Naive thymus-derived CD8-positive, alpha-beta T cell (primary cell): Measurements from ENCODE around the gene SENP3. TPM values are rescaled to one million over a fixed set of nuclear protein-coding genes. Genes with fewer than 3 reads are reported as not detected.

ENCODE experiments used
- ATAC-seq, 2 donors: fragments of 150-1000 bp; cut with Tn5 transposase in 1 of 2; sonication (Bioruptor Pico), chemical (Tn5 transposase) in 1 of 2; 1 replicate in 1 of 2; 2 replicates in 1 of 2; pipeline ENCODE4 v1.10.0; 2021; ENCODE audit warnings: mild to moderate bottlenecking in 2 of 2, moderate library complexity in 2 of 2
- POLR2A ChIA-PET: fragments of 350-600 bp; sonication (Branson Sonifier 250); formaldehyde crosslinking; loops from one replicate; lab custom pipeline; 2021; ENCODE audit warnings: antibody characterized with exemption; lab: Charles Lee
- DNase-seq, 10 donors: peaks; one replicate each; pipeline versions ENCODE4 v3.0.0 to v3.0.0-alpha.2; 2020 to 2022
- H3K27ac Mint-ChIP-seq, 10 donors: one replicate each; pipeline ENCODE4 v1.8.0; 2020 to 2022; ENCODE audit warnings: mild to moderate bottlenecking in 10 of 10, mixed read lengths in 10 of 10, moderate library complexity in 4 of 10, inconsistent platforms in 1 of 10
- H3K27me3 Mint-ChIP-seq, 5 donors: one replicate each; pipeline ENCODE4 v1.8.0; 2021 to 2022; ENCODE audit warnings: mixed read lengths in 5 of 5
- H3K36me3 Mint-ChIP-seq, 3 donors: one replicate each; pipeline ENCODE4 v1.8.0; 2020 to 2022; ENCODE audit warnings: mixed read lengths in 3 of 3, mild to moderate bottlenecking in 2 of 3, inconsistent platforms in 1 of 3
- H3K4me1 Mint-ChIP-seq, 4 donors: one replicate each; pipeline ENCODE4 v1.8.0; 2021 to 2022; ENCODE audit warnings: mixed read lengths in 4 of 4
- H3K4me3 Mint-ChIP-seq, 10 donors: one replicate each; pipeline ENCODE4 v1.8.0; 2020 to 2022; ENCODE audit warnings: mild to moderate bottlenecking in 10 of 10, mixed read lengths in 10 of 10, moderate library complexity in 6 of 10, inconsistent platforms in 1 of 10
- H3K9me3 Mint-ChIP-seq, 9 donors: one replicate each; pipeline ENCODE4 v1.8.0; 2020 to 2022; ENCODE audit warnings: mixed read lengths in 9 of 9, mild to moderate bottlenecking in 3 of 9, inconsistent platforms in 1 of 9, moderate library complexity in 1 of 9
- polyA plus RNA-seq, 3 donors: library from polyadenylated mRNA; unstranded; fragments of 300-500 nt; fragmentation: Illumina TruSeq; gene quantifications; one replicate each; pipeline ENCODE4 v1.2.3, GENCODE V29; 2021
- total RNA-seq, 8 experiments: library from RNA in 2 of 8; stranded (reverse) in 2 of 8; gene quantifications; one replicate each; pipeline ENCODE4 v1.2.3 and lab custom pipeline; 2021 to 2026

Gene SENP3
- total and polyA plus RNA-seq, 5 experiments from 2014 or later: 13.8 to 56.8 (median 14.1) TPM

- H3K27me3 Mint-ChIP-seq: no peaks in the 10 kb centered on the region
- peak within 1 kb of the TSS in 9 of 10 donors; percentile 0 to 81 (median 45) for H3K4me3 Mint-ChIP-seq
- ATAC-seq: peak in 1 of 2 donors; percentile 11
- peaks cover 30 to 91% (median 76%) of the 10 kb centered on the region in 4 donors for H3K4me1 Mint-ChIP-seq
- no peaks in the 10 kb centered on the region for H3K9me3 Mint-ChIP-seq
- peak within 1 kb of the TSS; percentile 70 to 95 (median 90) for H3K27ac Mint-ChIP-seq
- peak in 5 of 10 donors; percentile 27 to 66 (median 47) for DNase-seq
- H3K36me3 Mint-ChIP-seq: peaks cover 0 to 57% (median 33%) of the 10 kb centered on the region in 3 donors
- POLR2A ChIA-PET: interaction anchor here (0.7 to 3.1 kb wide), 5 partner anchors 14 to 135 kb away, joined by 3 to 16 read pairs (median 7); partner anchors contain the start of genes SENP3, TP53 and WRAP53
Observed at GRCh38 chr17:7579001-7579833, 17.5 kb downstream of the SENP3 start, which contains the start of gene CD68. Gene CD68 (plus strand): TSS chr17:7579638. CDS start chr17:7579678, 40 bp downstream.

- Mint-ChIP-seq H3K27me3 (no peaks in the 10 kb centered on the region), H3K4me1 (peaks cover 34 to 91% (median 76%) of the 10 kb centered on the region in 4 donors), H3K4me3 (peak overlapping the region in 6 of 10 donors; percentile 14 to 81 (median 30)), H3K27ac (peak overlapping the region in 9 of 10 donors; percentile 71 to 95 (median 90)), H3K36me3 (peaks cover 0 to 49% (median 25%) of the 10 kb centered on the region in 3 donors), H3K9me3 (no peaks in the 10 kb centered on the region)
- DNase-seq (peak in 1 of 10 donors; percentile 57), ATAC-seq (no peak)
- POLR2A ChIA-PET: interaction anchor here (0.5 to 6.7 kb wide), 9 partner anchors 7 to 107 kb away, joined by 3 to 129 read pairs (median 6); partner anchors contain the start of genes SENP3, SOX15, TP53 and WRAP53
Observed at GRCh38 chr17:7579834-7580603, 18.3 kb downstream of the SENP3 start.

- peak in 1 of 10 donors; percentile 50 for DNase-seq
Observed at GRCh38 chr17:7580604-7581575, 19.2 kb downstream of the SENP3 start.

GRCh38 chr17:7582396-7583252 is 20.9 kb downstream of the SENP3 start:
- peak overlapping the region; percentile 88 to 100 (median 100) for H3K27ac Mint-ChIP-seq
- no peak for ATAC-seq

More at GRCh38 chr17:7580604-7581575, 19.2 kb downstream of the SENP3 start:
- Mint-ChIP-seq H3K4me1 (peaks cover 35 to 87% (median 75%) of the 10 kb centered on the region in 4 donors), H3K27ac (peak overlapping the region; percentile 22 to 95 (median 86)), H3K36me3 (peaks cover 0 to 40% (median 20%) of the 10 kb centered on the region in 3 donors), H3K4me3 (peak overlapping the region in 4 of 10 donors; percentile 22 to 81 (median 60)), H3K27me3 (no peaks in the 10 kb centered on the region), H3K9me3 (no peaks in the 10 kb centered on the region)
- no peak for ATAC-seq
- POLR2A ChIA-PET: interaction anchor here (0.7 to 6.7 kb wide), 8 partner anchors 8 to 912 kb away, joined by 3 to 129 read pairs (median 6); partner anchors contain the start of genes SENP3, SOX15, TP53 and WRAP53

GRCh38 chr17:7583253-7584109 is 21.8 kb downstream of the SENP3 start, which contains the start of gene MPDU1:
Gene MPDU1 (plus strand): TSS chr17:7583852. CDS start chr17:7583863, 11 bp downstream.
- peak within 1 kb of the TSS; percentile 88 to 100 (median 99) for H3K4me3 Mint-ChIP-seq
- ATAC-seq (peak; percentile 84 to 89), DNase-seq (peak; percentile 91 to 98 (median 95))
- peak within 1 kb of the TSS; percentile 96 to 100 (median 100) for H3K27ac Mint-ChIP-seq
- peaks cover 30 to 69% (median 61%) of the 10 kb centered on the region in 4 donors for H3K4me1 Mint-ChIP-seq
- no peaks in the 10 kb centered on the region for H3K27me3 Mint-ChIP-seq
- peaks cover 0 to 25% (median 0%) of the 10 kb centered on the region in 3 donors for H3K36me3 Mint-ChIP-seq
- H3K9me3 Mint-ChIP-seq: no peaks in the 10 kb centered on the region
- POLR2A ChIA-PET: interaction anchor here (0.5 to 6.7 kb wide), 28 partner anchors 11 to 589 kb away, joined by 3 to 129 read pairs (median 4); partner anchors contain the start of genes ATP1B2, FXR2, NAA38 and NEURL4

More at GRCh38 chr17:7582396-7583252, 20.9 kb downstream of the SENP3 start:
- Mint-ChIP-seq H3K9me3 (no peaks in the 10 kb centered on the region), H3K4me3 (peak overlapping the region; percentile 50 to 100 (median 97)), H3K36me3 (peaks cover 0 to 29% (median 6%) of the 10 kb centered on the region in 3 donors), H3K4me1 (peaks cover 33 to 76% (median 66%) of the 10 kb centered on the region in 4 donors), H3K27me3 (no peaks in the 10 kb centered on the region)
- DNase-seq: peak in 1 of 10 donors; percentile 64
- POLR2A ChIA-PET: interaction anchor here (0.5 to 6.7 kb wide), 17 partner anchors 10 to 590 kb away, joined by 3 to 129 read pairs (median 5); partner anchors contain the start of genes ATP1B2, FXR2, NAA38 and POLR2A

- Mint-ChIP-seq H3K27ac (peak overlapping the region in 4 of 10 donors; percentile 8 to 76 (median 42)), H3K36me3 (peaks cover 0 to 23% (median 0%) of the 10 kb centered on the region in 3 donors)
- peak in 1 of 10 donors; percentile 43 for DNase-seq
Observed at GRCh38 chr17:7586673-7587419, 25.1 kb downstream of the SENP3 start.

GRCh38 chr17:7587420-7588151 is 25.9 kb downstream of the SENP3 start:
- Mint-ChIP-seq H3K27me3 (no peaks in the 10 kb centered on the region), H3K27ac (peak overlapping the region in 3 of 10 donors; percentile 8 to 76 (median 22)), H3K9me3 (no peaks in the 10 kb centered on the region), H3K4me1 (peaks cover 11 to 31% (median 28%) of the 10 kb centered on the region in 4 donors), H3K4me3 (peak overlapping the region in 1 of 10 donors; percentile 2), H3K36me3 (peaks cover 0 to 31% (median 2%) of the 10 kb centered on the region in 3 donors)
- DNase-seq (no peak), ATAC-seq (no peak)
- POLR2A ChIA-PET: interaction anchor here (0.8 to 2.8 kb wide), 3 partner anchors 13 to 103 kb away, joined by 3 to 12 read pairs (median 4); partner anchors contain the start of gene POLR2A

More at GRCh38 chr17:7586673-7587419, 25.1 kb downstream of the SENP3 start:
- Mint-ChIP-seq H3K4me3 (peak overlapping the region in 2 of 10 donors; percentile 20 to 52), H3K27me3 (no peaks in the 10 kb centered on the region), H3K9me3 (no peaks in the 10 kb centered on the region), H3K4me1 (peaks cover 14 to 38% (median 36%) of the 10 kb centered on the region in 4 donors)
- ATAC-seq: no peak
- POLR2A ChIA-PET: interaction anchor here (0.8 to 1.1 kb wide), 2 partner anchors 12 to 102 kb away, joined by 3 to 4 read pairs; partner anchors contain the start of gene POLR2A

- ATAC-seq: peak in 1 of 2 donors; percentile 2
- POLR2A ChIA-PET: interaction anchor here (0.7 to 2.8 kb wide), 12 partner anchors 8 to 430 kb away, joined by 3 to 12 read pairs (median 5); partner anchors contain the start of genes FXR2 and TP53
- H3K4me3 Mint-ChIP-seq: no peak overlapping the region
- H3K27ac Mint-ChIP-seq: peak overlapping the region in 1 of 10 donors; percentile 38
- DNase-seq: no peak
- H3K9me3 Mint-ChIP-seq: no peaks in the 10 kb centered on the region
- no peaks in the 10 kb centered on the region for H3K27me3 Mint-ChIP-seq
- H3K36me3 Mint-ChIP-seq: peaks cover 0 to 42% (median 4%) of the 10 kb centered on the region in 3 donors
- peaks cover 9 to 24% (median 22%) of the 10 kb centered on the region in 4 donors for H3K4me1 Mint-ChIP-seq
Observed at GRCh38 chr17:7588553-7589203, 27.0 kb downstream of the SENP3 start.
